Psoas muscle (tissue), 8 donors: ENCODE measurements around the gene PTPRM. TPM values are rescaled to one million over a fixed set of nuclear protein-coding genes. Genes with fewer than 3 reads are reported as not detected.

ENCODE experiments used
- ATAC-seq, 4 donors: fragments of 200-7000 bp; cut with Tn5 transposase; one replicate each; pipeline ENCODE4 v1.9.1; 2020; ENCODE audit warnings: moderate library complexity in 3 of 4, mild to moderate bottlenecking in 2 of 4
- DNase-seq, 2 donors: peaks; one replicate each; pipeline ENCODE4 v3.0.0-alpha.2; 2020
- H3K27ac ChIP-seq: fragments of 200-600 bp; one replicate; pipeline ENCODE4 v1.8.0; 2022
- H3K27me3 ChIP-seq, 3 donors: fragments of 200-600 bp in 1 of 3; one replicate each; pipeline versions ENCODE4 v1.6.1 to v1.8.0; 2013 to 2022; ENCODE audit warnings: low read length in 2 of 3, mild to moderate bottlenecking in 2 of 3, moderate library complexity in 1 of 3; ENCODE audit not compliant: insufficient read depth in 3 of 3
- H3K36me3 ChIP-seq, 2 donors: fragments of 200-600 bp in 1 of 2; one replicate each; pipeline versions ENCODE4 v1.6.1 to v1.8.0; 2013 to 2022; ENCODE audit warnings: low read depth in 1 of 2, mild to moderate bottlenecking in 1 of 2, moderate library complexity in 1 of 2; ENCODE audit not compliant: insufficient read depth in 1 of 2
- H3K4me1 ChIP-seq: fragments of 200-600 bp; one replicate; pipeline ENCODE4 v1.8.0; 2022
- H3K4me3 ChIP-seq: fragments of 200-600 bp; one replicate; pipeline ENCODE4 v1.8.0; 2022; ENCODE audit warnings: mild to moderate bottlenecking
- H3K9me3 ChIP-seq: fragments of 200-600 bp; one replicate; pipeline ENCODE4 v1.8.0; 2022
- whole genome bisulfite sequencing, 3 donors: extraction: QIAGEN DNeasy Blood & Tissue Kit; methylation state at CpG; one replicate each; pipeline versions ENCODE4 v1.1.6 to v1.1.7; 2013; 5-methylcytosine and 5-hydroxymethylcytosine counted together
- intact Hi-C, 2 donors: fragments of 100-400 bp; cut with DNase I; formaldehyde crosslinking; loops; one replicate each; pipeline versions ENCODE4 v1.11.0 to v1.14.2; 2022
- polyA plus RNA-seq, 3 donors: library from polyadenylated mRNA; stranded (reverse); fragments of 200-250 nt; gene quantifications; one replicate each; pipeline ENCODE4 v1.2.3, GENCODE V29; 2013
- total RNA-seq, 4 donors: library from RNA; stranded (reverse); fragmentation: NEBNext Ultra II Directional in 2 of 4; extraction: Animal tissue kit (Norgen Biotek cat#: 25700) in 2 of 4; gene quantifications; one replicate each; pipeline versions ENCODE4 v1.2.1 to v1.2.4, GENCODE V29; 2021 to 2023
- TF ChIP-seq, protein P1 (sequence below): fragments of 200-600 bp; IDR thresholded peaks from one replicate; pipeline ENCODE4 v1.8.0; 2022; ENCODE audit warnings: antibody characterized with exemption
- donor health status: healthy with polysubstance abuse.
- donor health status: DM: no; HTN: no; CAD: no; lungs with moderate emphysema.
- donor health status: Bipolar disorder and iron deficiency.
- donor health status: healthy.
- donor health status: DM: yes; HTN: yes; CAD: no.
- donor health status: DM: no; HTN: no; CAD: no.
- donor health status: DM: no; HTN: no; CAD: no.
- donor health status: DM: yes; HTN: yes; CAD: no.

PTPRM gene
- total and polyA plus RNA-seq, 7 donors = 27.4 to 78.9 (median 39.0) TPM

DNA sequence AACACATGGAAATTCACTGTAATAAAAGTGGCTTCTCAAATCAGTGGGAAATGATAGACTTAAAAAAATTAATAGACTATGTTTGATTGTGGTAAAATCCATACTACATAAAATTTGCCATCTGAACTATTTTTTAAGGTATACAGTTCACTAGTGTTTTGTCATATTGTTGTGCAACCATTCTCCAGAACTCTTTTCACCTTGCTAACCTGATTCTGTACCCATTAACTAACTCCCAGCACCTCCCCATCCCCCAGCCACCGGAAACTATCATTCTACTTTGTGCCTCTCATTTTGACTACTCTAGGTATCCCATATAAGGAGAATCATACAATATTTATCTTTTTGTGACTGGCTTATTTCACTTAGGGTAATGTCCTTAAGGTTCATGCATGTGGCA, 153.3 kb downstream of the PTPRM start:
- Histone ChIP-seq H3K27me3 (no peaks in the 10 kb centered on the region), H3K27ac (no peak overlapping the region), H3K4me1 (peaks cover 15% of the 10 kb centered on the region), H3K4me3 (no peak overlapping the region), H3K36me3 (no peaks in the 10 kb centered on the region), H3K9me3 (no peaks in the 10 kb centered on the region)
- 90 to 93% (median 91%) methylated on average over 1 of the region's 1 CpG for WGBS, 3 donors
- no peak for ATAC-seq
- TF ChIP-seq, protein P1, sequence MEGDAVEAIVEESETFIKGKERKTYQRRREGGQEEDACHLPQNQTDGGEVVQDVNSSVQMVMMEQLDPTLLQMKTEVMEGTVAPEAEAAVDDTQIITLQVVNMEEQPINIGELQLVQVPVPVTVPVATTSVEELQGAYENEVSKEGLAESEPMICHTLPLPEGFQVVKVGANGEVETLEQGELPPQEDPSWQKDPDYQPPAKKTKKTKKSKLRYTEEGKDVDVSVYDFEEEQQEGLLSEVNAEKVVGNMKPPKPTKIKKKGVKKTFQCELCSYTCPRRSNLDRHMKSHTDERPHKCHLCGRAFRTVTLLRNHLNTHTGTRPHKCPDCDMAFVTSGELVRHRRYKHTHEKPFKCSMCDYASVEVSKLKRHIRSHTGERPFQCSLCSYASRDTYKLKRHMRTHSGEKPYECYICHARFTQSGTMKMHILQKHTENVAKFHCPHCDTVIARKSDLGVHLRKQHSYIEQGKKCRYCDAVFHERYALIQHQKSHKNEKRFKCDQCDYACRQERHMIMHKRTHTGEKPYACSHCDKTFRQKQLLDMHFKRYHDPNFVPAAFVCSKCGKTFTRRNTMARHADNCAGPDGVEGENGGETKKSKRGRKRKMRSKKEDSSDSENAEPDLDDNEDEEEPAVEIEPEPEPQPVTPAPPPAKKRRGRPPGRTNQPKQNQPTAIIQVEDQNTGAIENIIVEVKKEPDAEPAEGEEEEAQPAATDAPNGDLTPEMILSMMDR = no peak
- no peak for DNase-seq
- intact Hi-C loops = no loop called here

DNA sequence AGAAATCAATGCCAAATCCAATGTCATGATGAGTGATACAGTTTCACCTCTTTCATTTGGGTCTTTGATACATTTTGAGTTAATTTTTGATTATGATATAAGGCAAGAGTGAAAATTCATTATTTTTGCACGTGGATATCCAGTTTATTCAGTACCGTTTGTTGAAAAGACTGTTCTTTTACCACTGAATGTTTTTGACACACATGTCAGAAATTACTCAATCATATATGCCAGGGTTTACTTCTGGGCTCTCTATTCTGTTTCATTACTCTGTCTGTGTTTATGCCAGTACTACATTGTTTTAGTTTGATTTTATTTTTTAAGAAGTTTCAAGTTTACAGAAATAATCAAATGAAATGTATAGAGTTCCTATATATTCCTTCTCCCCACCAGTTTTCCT, 154.4 kb downstream of the PTPRM start:
- Histone ChIP-seq H3K9me3 (no peaks in the 10 kb centered on the region), H3K27ac (no peak overlapping the region), H3K36me3 (no peaks in the 10 kb centered on the region), H3K4me1 (peaks cover 26% of the 10 kb centered on the region), H3K27me3 (no peaks in the 10 kb centered on the region), H3K4me3 (no peak overlapping the region)
- ATAC-seq (no peak), DNase-seq (no peak)
- intact Hi-C loops = no loop called here
- 67 to 82% (median 75%) methylated on average over 2 of the region's 2 CpGs for WGBS, 3 donors
- TF ChIP-seq, protein P1 = no peak

DNA sequence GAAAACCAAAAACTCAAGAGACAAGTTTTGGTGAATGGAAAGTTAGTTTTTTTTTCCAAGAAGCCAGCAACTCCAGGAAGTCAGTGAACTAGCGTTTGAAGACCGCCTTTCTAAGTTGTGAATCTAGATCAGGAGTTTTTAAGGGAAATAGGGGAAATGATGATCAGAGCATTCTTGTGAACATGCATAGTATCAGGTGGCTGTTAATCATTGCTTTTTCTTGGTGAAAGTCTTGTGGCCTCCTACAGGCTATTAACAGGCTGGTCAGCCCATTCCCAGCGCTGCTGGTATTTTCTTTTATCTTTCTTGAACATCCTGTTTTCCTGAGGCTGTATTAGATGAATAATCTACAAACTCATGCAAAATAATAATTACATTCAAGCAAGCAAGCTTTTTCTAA, 155.8 kb downstream of the PTPRM start:
- TF ChIP-seq, protein P1 = no peak
- WGBS, 3 donors = 84 to 92% (median 86%) methylated on average over 3 of the region's 3 CpGs
- H3K9me3 ChIP-seq = no peaks in the 10 kb centered on the region
- H3K4me3 ChIP-seq = no peak overlapping the region
- intact Hi-C loops = no loop called here
- ATAC-seq (no peak), DNase-seq (no peak)
- H3K27me3 ChIP-seq = no peaks in the 10 kb centered on the region
- no peak overlapping the region for H3K27ac ChIP-seq
- peaks cover 40% of the 10 kb centered on the region for H3K4me1 ChIP-seq
- no peaks in the 10 kb centered on the region for H3K36me3 ChIP-seq

DNA sequence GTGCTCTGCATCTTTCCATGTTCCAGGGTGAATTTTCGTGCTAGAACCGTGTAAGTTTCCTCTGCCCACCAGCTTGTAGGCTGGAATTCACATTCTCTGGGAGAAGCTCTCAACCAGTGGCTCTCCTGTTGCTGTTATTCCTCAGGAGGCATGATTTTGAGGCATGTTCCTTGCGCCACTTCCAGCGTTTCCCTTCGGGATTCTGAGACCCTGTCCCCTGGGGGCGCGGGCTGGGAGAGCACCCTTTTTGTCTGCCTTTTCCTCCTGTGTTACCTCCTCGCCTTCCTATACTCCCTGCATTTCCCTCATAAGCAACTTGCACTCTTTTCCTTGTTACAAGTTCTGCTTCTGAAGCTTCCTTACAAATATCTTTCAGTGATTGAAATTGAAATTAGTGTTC, 156.4 kb downstream of the PTPRM start:
- WGBS, 3 donors = 81 to 86% (median 83%) methylated on average over 8 of the region's 8 CpGs
- no peaks in the 10 kb centered on the region for H3K27me3 ChIP-seq
- H3K4me1 ChIP-seq = peaks cover 45% of the 10 kb centered on the region
- no peaks in the 10 kb centered on the region for H3K36me3 ChIP-seq
- no peak overlapping the region for H3K4me3 ChIP-seq
- no peak for ATAC-seq
- H3K9me3 ChIP-seq = no peaks in the 10 kb centered on the region
- intact Hi-C loops = no loop called here
- DNase-seq = no peak
- TF ChIP-seq, protein P1 = no peak
- H3K27ac ChIP-seq = no peak overlapping the region

DNA sequence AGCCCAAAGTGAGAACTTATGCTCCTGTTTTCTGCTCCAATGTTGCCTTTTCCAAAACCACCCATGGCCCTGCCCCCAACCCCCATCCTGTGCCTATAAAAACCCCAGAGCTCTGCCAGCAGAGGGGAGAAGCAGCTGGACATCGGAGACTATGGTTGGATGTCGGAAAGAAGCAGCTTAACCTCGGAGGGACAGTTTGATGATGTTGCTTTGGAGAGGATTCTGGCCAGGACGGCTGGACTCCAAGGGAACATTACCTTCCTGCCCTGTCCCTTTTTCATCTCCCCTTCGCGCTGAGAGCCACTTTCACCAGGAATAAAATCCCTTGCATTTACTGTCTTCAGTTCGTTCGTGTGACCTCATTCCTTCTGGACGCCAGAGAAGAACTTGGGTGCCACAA, 158.4 kb downstream of the PTPRM start:
- intact Hi-C loops = no loop called here
- DNase-seq = no peak
- Histone ChIP-seq H3K27me3 (no peaks in the 10 kb centered on the region), H3K27ac (no peak overlapping the region), H3K9me3 (no peaks in the 10 kb centered on the region), H3K4me3 (peak overlapping the region; percentile 43), H3K36me3 (no peaks in the 10 kb centered on the region), H3K4me1 (peaks cover 45% of the 10 kb centered on the region)
- TF ChIP-seq, protein P1 = no peak
- whole genome bisulfite sequencing, 3 donors = 23 to 54% (median 29%) methylated on average over 9 of the region's 9 CpGs
- peak; percentile 27 to 62 (median 48) for ATAC-seq
